IMR-90 (cell line): ENCODE results near the gene THOP1. TPM values are rescaled to one million over a fixed set of nuclear protein-coding genes. Genes with fewer than 3 reads are reported as not detected.

Source experiments
- ATAC-seq: fragments of 200-7000 bp; cut with Tn5 transposase; 2 replicates; pipeline ENCODE4 v1.9.1; 2020; ENCODE audit warnings: low read depth, mild to moderate bottlenecking, moderate library complexity
- BruUV-seq: library from RNA; stranded (reverse); fragments of 400-500 nt; replicated peaks from 2 replicates; lab custom pipeline; 2021; lab: Mats Ljungman, UMichigan
- CTCF ChIA-PET: fragments of 300-600 bp; formaldehyde crosslinking; extraction: SDS; loops from one replicate; lab custom pipeline; 2021; ENCODE audit warnings: antibody characterized with exemption; lab: Yijun Ruan, JAX
- POLR2A ChIA-PET: fragments of 300-600 bp; sonication (Branson Sonifier 250); formaldehyde crosslinking; loops from one replicate; lab custom pipeline; 2022; ENCODE audit warnings: antibody characterized with exemption; ENCODE audit not compliant: unreplicated experiment; lab: Charles Lee
- DNase-seq: peaks from one replicate; pipeline ENCODE4 v3.0.0; 2013
- H2AFZ ChIP-seq: replicated peaks from 2 replicates; pipeline ENCODE3; 2013; ENCODE audit warnings: low read length, mild to moderate bottlenecking; ENCODE audit not compliant: poor library complexity
- H2AK5ac ChIP-seq: 2 replicates; pipeline ENCODE4 v1.6.1; 2013; ENCODE audit warnings: low read depth, low read length, inconsistent platforms
- H2AK9ac ChIP-seq: replicated peaks from 2 replicates; pipeline ENCODE3; 2013; ENCODE audit warnings: mild to moderate bottlenecking, low read depth, low read length, moderate library complexity; ENCODE audit not compliant: poor library complexity
- H2BK120ac ChIP-seq: 2 replicates; pipeline ENCODE4 v1.6.1; 2013; ENCODE audit warnings: low read depth, low read length, inconsistent platforms
- H2BK15ac ChIP-seq: 3 replicates; pipeline ENCODE4 v1.6.1; 2013; ENCODE audit warnings: low read depth, low read length, inconsistent platforms
- H2BK20ac ChIP-seq: 2 replicates; pipeline ENCODE4 v1.6.1; 2013; ENCODE audit warnings: low read depth, mild to moderate bottlenecking, inconsistent platforms, low read length, moderate library complexity
- H2BK5ac ChIP-seq: 2 replicates; pipeline ENCODE4 v1.6.1; 2013; ENCODE audit warnings: mild to moderate bottlenecking, low read depth, low read length, inconsistent platforms; ENCODE audit not compliant: poor library complexity, severe bottlenecking
- H3K14ac ChIP-seq: replicated peaks from 2 replicates; pipeline ENCODE4 v1.6.1; 2013; ENCODE audit warnings: low read depth, low read length, inconsistent platforms
- H3K18ac ChIP-seq: 2 replicates; pipeline ENCODE4 v1.6.1; 2013; ENCODE audit warnings: low read depth, low read length, control low read depth
- H3K23ac ChIP-seq: 2 replicates; pipeline ENCODE4 v1.6.1; 2013; ENCODE audit warnings: low read depth, low read length, inconsistent platforms
- H3K27ac ChIP-seq: 2 replicates; pipeline ENCODE4 v1.5.1; 2013; ENCODE audit warnings: mild to moderate bottlenecking, control low read depth, low read length; ENCODE audit not compliant: insufficient read depth
- H3K27me3 ChIP-seq: 2 replicates; pipeline ENCODE4 v1.6.1; 2013; ENCODE audit warnings: low read length; ENCODE audit not compliant: control insufficient read depth, insufficient read depth
- H3K36me3 ChIP-seq: 2 replicates; pipeline ENCODE4 v1.6.1; 2013; ENCODE audit warnings: low read length, mixed read lengths; ENCODE audit not compliant: control insufficient read depth, insufficient read depth
- H3K4ac ChIP-seq: 2 replicates; pipeline ENCODE4 v1.6.1; 2013; ENCODE audit warnings: low read depth, low read length, inconsistent platforms
- H3K4me1 ChIP-seq: 2 replicates; pipeline ENCODE4 v1.6.1; 2013; ENCODE audit warnings: low read length, mixed read lengths; ENCODE audit not compliant: control insufficient read depth, insufficient read depth
- H3K4me2 ChIP-seq: 2 replicates; pipeline ENCODE4 v1.6.1; 2013; ENCODE audit warnings: low read depth, mild to moderate bottlenecking, control low read depth, low read length, moderate library complexity
- H3K4me3 ChIP-seq: 2 replicates; pipeline ENCODE4 v1.5.1; 2013; ENCODE audit warnings: low read depth, mild to moderate bottlenecking, control low read depth, low read length, moderate library complexity; ENCODE audit not compliant: insufficient read depth
- H3K56ac ChIP-seq: 2 replicates; pipeline ENCODE4 v1.6.1; 2013; ENCODE audit warnings: low read length, inconsistent platforms; ENCODE audit not compliant: insufficient read depth; ENCODE audit errors: extremely low read depth
- H3K79me1 ChIP-seq, 2 experiments: 2 replicates each; pipeline ENCODE4 v1.6.1; 2013; ENCODE audit warnings: low read length in 2 of 2, inconsistent platforms in 1 of 2, low read depth in 1 of 2
- H3K9ac ChIP-seq: 2 replicates; pipeline ENCODE4 v1.6.1; 2013; ENCODE audit warnings: low read depth, low read length, control low read depth
- H3K9me1 ChIP-seq: 2 replicates; pipeline ENCODE4 v1.6.1; 2013; ENCODE audit warnings: low read length, inconsistent platforms; ENCODE audit not compliant: insufficient read depth
- H3K9me3 ChIP-seq: 2 replicates; pipeline ENCODE4 v1.6.1; 2013; ENCODE audit warnings: low read length; ENCODE audit not compliant: control insufficient read depth, insufficient read depth
- H4K20me1 ChIP-seq: 2 replicates; pipeline ENCODE4 v1.6.1; 2013; ENCODE audit warnings: low read length, inconsistent platforms; ENCODE audit not compliant: insufficient read depth
- H4K5ac ChIP-seq: 2 replicates; pipeline ENCODE4 v1.6.1; 2013; ENCODE audit warnings: mild to moderate bottlenecking, low read depth, low read length, control low read depth
- H4K8ac ChIP-seq, 2 experiments: 2 replicates each; pipeline ENCODE4 v1.6.1; 2013; ENCODE audit warnings: low read depth in 2 of 2, low read length in 2 of 2, control low read depth in 1 of 2, inconsistent platforms in 1 of 2
- H4K91ac ChIP-seq: 2 replicates; pipeline ENCODE4 v1.6.1; 2013; ENCODE audit warnings: low read depth, low read length, inconsistent platforms; ENCODE audit not compliant: insufficient read depth
- CEBPB ChIP-seq: IDR thresholded peaks from 2 replicates; pipeline ENCODE4 v1.6.1; 2012; ENCODE audit warnings: low read depth, low read length, improper control_type of control experiment
- FOS ChIP-seq: fragments of 150-350 bp; IDR thresholded peaks from 2 replicates; pipeline ENCODE4 v1.6.1; 2016; ENCODE audit warnings: low read depth, low read length
- MAFK ChIP-seq: IDR thresholded peaks from 2 replicates; pipeline ENCODE4 v1.6.1; 2012; ENCODE audit warnings: low read depth, low read length, improper control_type of control experiment
- MAZ ChIP-seq: IDR thresholded peaks from 2 replicates; pipeline ENCODE4 v1.6.1; 2012; ENCODE audit warnings: low read depth, mild to moderate bottlenecking, low read length, improper control_type of control experiment, moderate library complexity, borderline replicate concordance
- MXI1 ChIP-seq: IDR thresholded peaks from 2 replicates; pipeline ENCODE4 v1.6.1; 2012; ENCODE audit warnings: low read depth, mild to moderate bottlenecking, low read length, moderate library complexity, borderline replicate concordance
- NFE2L2 ChIP-seq: fragments of 150-350 bp; IDR thresholded peaks from 2 replicates; pipeline ENCODE4 v1.6.1; 2016; ENCODE audit warnings: low read depth, mild to moderate bottlenecking, low read length
- POLR2A ChIP-seq: IDR thresholded peaks from 2 replicates; pipeline ENCODE4 v1.6.1; 2012; ENCODE audit warnings: mild to moderate bottlenecking, low read depth, low read length
- RCOR1 ChIP-seq: IDR thresholded peaks from 2 replicates; pipeline ENCODE4 v1.6.1; 2012; ENCODE audit warnings: mild to moderate bottlenecking, low read length, improper control_type of control experiment; ENCODE audit not compliant: insufficient replicate concordance
- WGBS, 2 experiments: methylation state at CpG; one replicate each; pipeline versions ENCODE4 v1.1.5 to v1.1.7; 2013; ENCODE audit warnings: missing lambda C conversion rate in 2 of 2; ENCODE audit not compliant: insufficient read length in 1 of 2; ENCODE audit errors: extremely low coverage in 2 of 2; 5-methylcytosine and 5-hydroxymethylcytosine counted together
- dilution Hi-C: fragments of 300-500 bp; cut with HindIII; formaldehyde crosslinking; loops from one replicate; pipeline ENCODE4 v1.14.3; 2018; ENCODE audit warnings: low sequenced_read_pairs; ENCODE audit not compliant: unreplicated experiment
- in situ Hi-C: fragments of 300-500 bp; cut with MboI; formaldehyde crosslinking; loops from 3 replicates; pipeline ENCODE4 v1.14.3; 2019; ENCODE audit warnings: low sequenced_read_pairs, inconsistent platforms, mixed read lengths
- intact Hi-C: fragments of 100-400 bp; cut with micrococcal nuclease; formaldehyde crosslinking; loops from 2 replicates; pipeline ENCODE4 v1.10.0; 2022
- polyA plus RNA-seq, 3 experiments: library from polyadenylated mRNA; depleted of rRNA; stranded (reverse); fragments of >200 nt; gene quantifications; 2 replicates each; pipeline ENCODE4 v1.2.3, GENCODE V29; 2012; ENCODE audit warnings: low replicate concordance in 1 of 3
- total RNA-seq: library from RNA; depleted of rRNA; stranded (reverse); fragments of >200 nt; gene quantifications from 2 replicates; pipeline ENCODE4 v1.2.3, GENCODE V29; 2012

The THOP1 gene
- total and polyA plus RNA-seq, 2 of the 4 experiments (the other 2 are of a cell fraction) = 57.5 to 91.9 TPM

DNA sequence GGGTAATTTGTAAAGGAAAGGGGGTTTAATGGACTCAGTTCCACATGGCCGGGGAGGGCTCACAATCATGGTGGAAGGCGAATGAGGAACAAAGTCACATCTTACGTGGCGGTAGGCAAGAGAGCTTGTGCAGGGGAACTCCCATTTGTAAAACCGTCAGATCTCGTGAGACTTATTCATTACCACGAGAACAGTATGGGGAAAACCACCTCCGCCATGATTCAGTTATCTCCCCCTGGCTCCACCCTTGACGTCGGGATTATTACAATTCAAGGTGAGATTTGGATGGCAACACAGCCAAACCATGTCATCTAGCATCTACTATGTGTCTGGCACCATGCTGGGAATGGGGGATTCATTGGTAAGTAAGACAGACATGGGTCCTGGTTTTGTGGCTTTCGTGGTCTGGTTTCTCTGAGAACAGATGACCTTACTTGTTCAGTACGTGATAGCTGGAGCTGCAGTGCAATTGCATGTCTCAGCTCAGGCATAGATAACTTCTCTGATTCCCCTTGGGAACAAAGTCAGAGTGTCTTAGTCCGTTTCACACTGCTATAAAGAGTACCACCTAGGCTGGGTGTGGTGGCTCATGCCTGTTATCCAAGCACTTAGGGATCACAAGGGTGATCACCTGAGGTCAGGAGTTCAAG, 42.7 kb downstream of the THOP1 start:
- 85% methylated on average over 10 of the region's 13 CpGs; no CpG with 5 or more reads in 1 of the 2 experiments for WGBS, 2 experiments
- Histone ChIP-seq H3K4ac (no peak overlapping the region), H2BK15ac (no peak overlapping the region), H3K79me1 (no peaks in the 10 kb centered on the region), H3K4me2 (no peak overlapping the region), H2BK20ac (no peak overlapping the region), H3K23ac (no peak overlapping the region), H3K9me3 (peaks cover 46% of the 10 kb centered on the region), H3K9ac (no peak overlapping the region), H2AK9ac (no peak overlapping the region), H4K91ac (no peak overlapping the region), H3K9me1 (no peaks in the 10 kb centered on the region), H3K18ac (no peak overlapping the region), H3K56ac (no peak overlapping the region), H2BK120ac (no peak overlapping the region), H3K27me3 (no peaks in the 10 kb centered on the region), H2AK5ac (no peak overlapping the region), H3K14ac (no peak overlapping the region), H3K36me3 (peaks cover 27% of the 10 kb centered on the region), H4K5ac (no peak overlapping the region), H3K27ac (no peak overlapping the region), H3K4me3 (no peak overlapping the region), H2AFZ (no peak overlapping the region), H3K4me1 (no peaks in the 10 kb centered on the region), H4K8ac (no peak overlapping the region), H4K20me1 (no peaks in the 10 kb centered on the region), H2BK5ac (no peak overlapping the region)
- no TSS peak for BruUV-seq
- DNase-seq (no peak), ATAC-seq (no peak)
- CTCF ChIA-PET = no interaction called here
- dilution Hi-C loops = no loop called here
- intact Hi-C loops = no loop called here
- in situ Hi-C loops = no loop called here
- POLR2A ChIA-PET = no interaction called here
- TF ChIP-seq MXI1 (no peak), NFE2L2 (no peak), RCOR1 (no peak), POLR2A (no peak), MAZ (no peak), CEBPB (no peak), MAFK (no peak), FOS (no peak)
